ENCODE data around the gene FGF12. TPM values are rescaled to one million over a fixed set of nuclear protein-coding genes. Genes with fewer than 3 reads are reported as not detected.

The FGF12 gene
- total RNA-seq, 4 donors from 2014 or later, result 0.32 to 0.55 TPM; not detected in 2

GRCh38 chr3:192641919-192642318 is 85.4 kb downstream of the FGF12 start:
- Histone ChIP-seq H3K27ac (no peak overlapping the region), H3K4me3 (no peak overlapping the region), H3K36me3 (no peaks in the 10 kb centered on the region), H3K27me3 (no peaks in the 10 kb centered on the region), H3K9me3 (no peaks in the 10 kb centered on the region), H3K4me1 (no peaks in the 10 kb centered on the region)
- intact Hi-C loops (cut with DNase I; ENCODE audit: low total_unique reads) (no loop called here), in situ Hi-C loops (cut with MboI; ENCODE audit: low pct_ligation_motif_present in 1 of 4, low pct_unique_long_range_greater_than_20kb in 1 of 4, low sequenced_read_pairs in 3 of 4) (no loop called here)
- no peak for TF ChIP-seq POLR2A (IDR thresholded peaks at IDR 0.05)
- TF ChIP-seq CTCF (IDR thresholded peaks at IDR 0.05), result no peak
- TF ChIP-seq EP300 (IDR thresholded peaks at IDR 0.05; ENCODE audit: low read depth), result no peak
- no peak for TF ChIP-seq POLR2AphosphoS5 (IDR thresholded peaks at IDR 0.05)
- DNase-seq, result no peak
- 56 to 57% methylated on average over 4 to 6 of the region's 6 CpGs for WGBS, 2 donors (ENCODE audit: low coverage in 1 of 2)

GRCh38 chr3:192639987-192640386 is 87.4 kb downstream of the FGF12 start:
- Histone ChIP-seq H3K36me3 (no peaks in the 10 kb centered on the region), H3K4me3 (no peak overlapping the region), H3K9me3 (no peaks in the 10 kb centered on the region), H3K4me1 (no peaks in the 10 kb centered on the region), H3K27ac (no peak overlapping the region), H3K27me3 (no peaks in the 10 kb centered on the region)
- intact Hi-C loops (cut with DNase I; ENCODE audit: low total_unique reads), result no loop called here
- DNase-seq, result no peak
- WGBS, 2 donors (ENCODE audit: low coverage in 1 of 2), result 47 to 74% methylated on average over 2 of the region's 2 CpGs
- in situ Hi-C loops (cut with MboI; ENCODE audit: low pct_ligation_motif_present in 1 of 4, low pct_unique_long_range_greater_than_20kb in 1 of 4, low sequenced_read_pairs in 3 of 4), result no loop called here
- TF ChIP-seq EP300 (IDR thresholded peaks at IDR 0.05; ENCODE audit: low read depth) (no peak), CTCF (IDR thresholded peaks at IDR 0.05) (no peak), POLR2A (IDR thresholded peaks at IDR 0.05) (no peak), POLR2AphosphoS5 (IDR thresholded peaks at IDR 0.05) (no peak)

GRCh38 chr3:192637803-192638202 is 89.5 kb downstream of the FGF12 start:
- TF ChIP-seq CTCF (IDR thresholded peaks at IDR 0.05), result no peak
- no peak for TF ChIP-seq POLR2A (IDR thresholded peaks at IDR 0.05)
- TF ChIP-seq EP300 (IDR thresholded peaks at IDR 0.05; ENCODE audit: low read depth), result no peak
- no peak for TF ChIP-seq POLR2AphosphoS5 (IDR thresholded peaks at IDR 0.05)
- WGBS, 2 donors (ENCODE audit: low coverage in 1 of 2), result 47 to 50% methylated on average over 1 of the region's 1 CpG
- no peak for DNase-seq
- H3K27ac ChIP-seq, result no peak overlapping the region
- intact Hi-C loops (cut with DNase I; ENCODE audit: low total_unique reads), result no loop called here
- no peaks in the 10 kb centered on the region for H3K36me3 ChIP-seq
- in situ Hi-C loops (cut with MboI; ENCODE audit: low pct_ligation_motif_present in 1 of 4, low pct_unique_long_range_greater_than_20kb in 1 of 4, low sequenced_read_pairs in 3 of 4), result no loop called here
- H3K4me1 ChIP-seq, result no peaks in the 10 kb centered on the region
- no peak overlapping the region for H3K4me3 ChIP-seq
- H3K27me3 ChIP-seq, result no peaks in the 10 kb centered on the region
- no peaks in the 10 kb centered on the region for H3K9me3 ChIP-seq

GRCh38 chr3:192636517-192637444 is 90.6 kb downstream of the FGF12 start:
- H3K36me3 ChIP-seq, result no peaks in the 10 kb centered on the region
- H3K4me1 ChIP-seq, result no peaks in the 10 kb centered on the region
- H3K27me3 ChIP-seq, result no peaks in the 10 kb centered on the region
- no peak for DNase-seq
- TF ChIP-seq CTCF (IDR thresholded peaks at IDR 0.05), result no peak
- TF ChIP-seq EP300 (IDR thresholded peaks at IDR 0.05; ENCODE audit: low read depth), result no peak
- TF ChIP-seq POLR2AphosphoS5 (IDR thresholded peaks at IDR 0.05), result no peak
- TF ChIP-seq POLR2A (IDR thresholded peaks at IDR 0.05), result no peak
- WGBS, 2 donors (ENCODE audit: low coverage in 1 of 2), result 88 to 89% methylated on average over 7 to 8 of the region's 8 CpGs
- no peak overlapping the region for H3K4me3 ChIP-seq
- intact Hi-C loops (cut with DNase I; ENCODE audit: low total_unique reads) (no loop called here), in situ Hi-C loops (cut with MboI; ENCODE audit: low pct_ligation_motif_present in 1 of 4, low pct_unique_long_range_greater_than_20kb in 1 of 4, low sequenced_read_pairs in 3 of 4) (no loop called here)
- no peak overlapping the region for H3K27ac ChIP-seq
- no peaks in the 10 kb centered on the region for H3K9me3 ChIP-seq
